IMR-90 (cell line): Measurements from ENCODE around the gene RBM28. TPM values are rescaled to one million over a fixed set of nuclear protein-coding genes. Genes with fewer than 3 reads are reported as not detected.

ENCODE experiments used
- ATAC-seq: fragments of 200-7000 bp; cut with Tn5 transposase; 2 replicates; pipeline ENCODE4 v1.9.1; 2020; ENCODE audit warnings: low read depth, mild to moderate bottlenecking, moderate library complexity
- BruUV-seq: library from RNA; stranded (reverse); fragments of 400-500 nt; replicated peaks from 2 replicates; lab custom pipeline; 2021; lab: Mats Ljungman, UMichigan
- CTCF ChIA-PET: fragments of 300-600 bp; formaldehyde crosslinking; extraction: SDS; loops from one replicate; lab custom pipeline; 2021; ENCODE audit warnings: antibody characterized with exemption; lab: Yijun Ruan, JAX
- POLR2A ChIA-PET: fragments of 300-600 bp; sonication (Branson Sonifier 250); formaldehyde crosslinking; loops from one replicate; lab custom pipeline; 2022; ENCODE audit warnings: antibody characterized with exemption; ENCODE audit not compliant: unreplicated experiment; lab: Charles Lee
- DNase-seq: peaks from one replicate; pipeline ENCODE4 v3.0.0; 2013
- H2AFZ ChIP-seq: replicated peaks from 2 replicates; pipeline ENCODE3; 2013; ENCODE audit warnings: low read length, mild to moderate bottlenecking; ENCODE audit not compliant: poor library complexity
- H2AK5ac ChIP-seq: 2 replicates; pipeline ENCODE4 v1.6.1; 2013; ENCODE audit warnings: low read depth, low read length, inconsistent platforms
- H2AK9ac ChIP-seq: replicated peaks from 2 replicates; pipeline ENCODE3; 2013; ENCODE audit warnings: mild to moderate bottlenecking, low read depth, low read length, moderate library complexity; ENCODE audit not compliant: poor library complexity
- H2BK120ac ChIP-seq: 2 replicates; pipeline ENCODE4 v1.6.1; 2013; ENCODE audit warnings: low read depth, low read length, inconsistent platforms
- H2BK15ac ChIP-seq: 3 replicates; pipeline ENCODE4 v1.6.1; 2013; ENCODE audit warnings: low read depth, low read length, inconsistent platforms
- H2BK20ac ChIP-seq: 2 replicates; pipeline ENCODE4 v1.6.1; 2013; ENCODE audit warnings: low read depth, mild to moderate bottlenecking, inconsistent platforms, low read length, moderate library complexity
- H2BK5ac ChIP-seq: 2 replicates; pipeline ENCODE4 v1.6.1; 2013; ENCODE audit warnings: mild to moderate bottlenecking, low read depth, low read length, inconsistent platforms; ENCODE audit not compliant: poor library complexity, severe bottlenecking
- H3K14ac ChIP-seq: replicated peaks from 2 replicates; pipeline ENCODE4 v1.6.1; 2013; ENCODE audit warnings: low read depth, low read length, inconsistent platforms
- H3K18ac ChIP-seq: 2 replicates; pipeline ENCODE4 v1.6.1; 2013; ENCODE audit warnings: low read depth, low read length, control low read depth
- H3K23ac ChIP-seq: 2 replicates; pipeline ENCODE4 v1.6.1; 2013; ENCODE audit warnings: low read depth, low read length, inconsistent platforms
- H3K27ac ChIP-seq: 2 replicates; pipeline ENCODE4 v1.5.1; 2013; ENCODE audit warnings: mild to moderate bottlenecking, control low read depth, low read length; ENCODE audit not compliant: insufficient read depth
- H3K27me3 ChIP-seq: 2 replicates; pipeline ENCODE4 v1.6.1; 2013; ENCODE audit warnings: low read length; ENCODE audit not compliant: control insufficient read depth, insufficient read depth
- H3K36me3 ChIP-seq: 2 replicates; pipeline ENCODE4 v1.6.1; 2013; ENCODE audit warnings: low read length, mixed read lengths; ENCODE audit not compliant: control insufficient read depth, insufficient read depth
- H3K4ac ChIP-seq: 2 replicates; pipeline ENCODE4 v1.6.1; 2013; ENCODE audit warnings: low read depth, low read length, inconsistent platforms
- H3K4me1 ChIP-seq: 2 replicates; pipeline ENCODE4 v1.6.1; 2013; ENCODE audit warnings: low read length, mixed read lengths; ENCODE audit not compliant: control insufficient read depth, insufficient read depth
- H3K4me2 ChIP-seq: 2 replicates; pipeline ENCODE4 v1.6.1; 2013; ENCODE audit warnings: low read depth, mild to moderate bottlenecking, control low read depth, low read length, moderate library complexity
- H3K4me3 ChIP-seq: 2 replicates; pipeline ENCODE4 v1.5.1; 2013; ENCODE audit warnings: low read depth, mild to moderate bottlenecking, control low read depth, low read length, moderate library complexity; ENCODE audit not compliant: insufficient read depth
- H3K56ac ChIP-seq: 2 replicates; pipeline ENCODE4 v1.6.1; 2013; ENCODE audit warnings: low read length, inconsistent platforms; ENCODE audit not compliant: insufficient read depth; ENCODE audit errors: extremely low read depth
- H3K79me1 ChIP-seq, 2 experiments: 2 replicates each; pipeline ENCODE4 v1.6.1; 2013; ENCODE audit warnings: low read length in 2 of 2, inconsistent platforms in 1 of 2, low read depth in 1 of 2
- H3K9ac ChIP-seq: 2 replicates; pipeline ENCODE4 v1.6.1; 2013; ENCODE audit warnings: low read depth, low read length, control low read depth
- H3K9me1 ChIP-seq: 2 replicates; pipeline ENCODE4 v1.6.1; 2013; ENCODE audit warnings: low read length, inconsistent platforms; ENCODE audit not compliant: insufficient read depth
- H3K9me3 ChIP-seq: 2 replicates; pipeline ENCODE4 v1.6.1; 2013; ENCODE audit warnings: low read length; ENCODE audit not compliant: control insufficient read depth, insufficient read depth
- H4K20me1 ChIP-seq: 2 replicates; pipeline ENCODE4 v1.6.1; 2013; ENCODE audit warnings: low read length, inconsistent platforms; ENCODE audit not compliant: insufficient read depth
- H4K5ac ChIP-seq: 2 replicates; pipeline ENCODE4 v1.6.1; 2013; ENCODE audit warnings: mild to moderate bottlenecking, low read depth, low read length, control low read depth
- H4K8ac ChIP-seq, 2 experiments: 2 replicates each; pipeline ENCODE4 v1.6.1; 2013; ENCODE audit warnings: low read depth in 2 of 2, low read length in 2 of 2, control low read depth in 1 of 2, inconsistent platforms in 1 of 2
- H4K91ac ChIP-seq: 2 replicates; pipeline ENCODE4 v1.6.1; 2013; ENCODE audit warnings: low read depth, low read length, inconsistent platforms; ENCODE audit not compliant: insufficient read depth
- CEBPB ChIP-seq: IDR thresholded peaks from 2 replicates; pipeline ENCODE4 v1.6.1; 2012; ENCODE audit warnings: low read depth, low read length, improper control_type of control experiment
- NFE2L2 ChIP-seq: fragments of 150-350 bp; IDR thresholded peaks from 2 replicates; pipeline ENCODE4 v1.6.1; 2016; ENCODE audit warnings: low read depth, mild to moderate bottlenecking, low read length
- SMC3 ChIP-seq: fragments of 150-350 bp; IDR thresholded peaks from 2 replicates; pipeline ENCODE4 v1.6.1; 2016; ENCODE audit warnings: low read depth, mild to moderate bottlenecking, antibody characterized with exemption, low read length, moderate library complexity
- WGBS, 2 experiments: methylation state at CpG; one replicate each; pipeline versions ENCODE4 v1.1.5 to v1.1.7; 2013; ENCODE audit warnings: missing lambda C conversion rate in 2 of 2; ENCODE audit not compliant: insufficient read length in 1 of 2; ENCODE audit errors: extremely low coverage in 2 of 2; 5-methylcytosine and 5-hydroxymethylcytosine counted together
- dilution Hi-C: fragments of 300-500 bp; cut with HindIII; formaldehyde crosslinking; loops from one replicate; pipeline ENCODE4 v1.14.3; 2018; ENCODE audit warnings: low sequenced_read_pairs; ENCODE audit not compliant: unreplicated experiment
- in situ Hi-C: fragments of 300-500 bp; cut with MboI; formaldehyde crosslinking; loops from 3 replicates; pipeline ENCODE4 v1.14.3; 2019; ENCODE audit warnings: low sequenced_read_pairs, inconsistent platforms, mixed read lengths
- intact Hi-C: fragments of 100-400 bp; cut with micrococcal nuclease; formaldehyde crosslinking; loops from 2 replicates; pipeline ENCODE4 v1.10.0; 2022
- polyA plus RNA-seq, 3 experiments: library from polyadenylated mRNA; depleted of rRNA; stranded (reverse); fragments of >200 nt; gene quantifications; 2 replicates each; pipeline ENCODE4 v1.2.3, GENCODE V29; 2012; ENCODE audit warnings: low replicate concordance in 1 of 3
- total RNA-seq: library from RNA; depleted of rRNA; stranded (reverse); fragments of >200 nt; gene quantifications from 2 replicates; pipeline ENCODE4 v1.2.3, GENCODE V29; 2012

RBM28 gene
- total and polyA plus RNA-seq, 2 of the 4 experiments (the other 2 are of a cell fraction) = 12.4 to 20.4 TPM

DNA sequence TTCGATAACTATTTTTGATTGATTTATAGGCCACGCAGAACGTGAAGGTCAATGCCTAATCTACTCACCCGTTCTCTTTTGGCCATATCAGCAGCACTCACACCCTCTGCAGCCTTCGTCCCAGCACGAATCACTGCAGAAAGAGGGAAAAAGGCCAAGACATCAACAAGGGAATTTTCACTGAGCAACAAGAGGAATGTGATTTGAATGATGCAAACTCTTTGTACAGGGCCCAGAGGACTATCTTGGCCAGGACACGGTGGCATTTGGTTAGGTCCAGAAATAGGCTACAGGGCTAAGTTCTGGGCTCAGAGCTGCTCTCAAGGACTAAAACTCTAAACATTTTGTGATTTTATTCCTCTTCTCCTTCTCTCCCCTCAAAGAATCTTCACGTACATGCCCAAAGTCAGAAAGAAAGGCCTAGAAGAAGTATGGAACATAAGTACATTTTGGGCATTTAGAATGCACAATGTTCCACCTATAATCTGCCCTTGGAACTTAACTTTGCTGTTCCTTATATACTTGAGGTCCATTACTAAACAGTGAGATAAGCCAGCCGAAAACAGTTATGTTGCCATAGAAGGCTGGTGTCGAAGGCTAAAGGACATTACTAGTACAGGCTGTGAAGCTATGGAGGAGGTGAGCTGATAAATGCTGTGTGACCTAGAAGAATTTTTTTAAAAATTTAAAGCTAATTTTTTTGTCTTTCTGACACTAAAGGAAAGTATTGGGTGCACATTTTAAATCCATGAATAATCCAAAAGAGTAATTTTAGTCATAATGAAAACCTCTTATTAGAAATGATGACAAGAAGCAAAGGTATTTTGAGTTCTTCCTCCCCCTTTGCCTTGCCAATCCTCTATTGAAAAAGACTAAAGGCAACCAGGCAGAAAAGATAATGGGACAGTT lies 20.0 kb downstream of the RBM28 start:
- no peak overlapping the region for H4K91ac ChIP-seq
- 0% methylated on average over 1 of the region's 10 CpGs; no CpG with 5 or more reads in 1 of the 2 experiments for WGBS, 2 experiments
- H3K9me3 ChIP-seq = no peaks in the 10 kb centered on the region
- H3K27ac ChIP-seq = no peak overlapping the region; the same call in 1 of the 2 replicates
- H3K56ac ChIP-seq = no peak overlapping the region
- no peaks in the 10 kb centered on the region for H3K27me3 ChIP-seq
- TF ChIP-seq CEBPB (peak; percentile 31; the same call in 1 of the 2 replicates), SMC3 (no peak), NFE2L2 (no peak)
- H3K23ac ChIP-seq = no peak overlapping the region
- no peak overlapping the region for H3K9ac ChIP-seq
- no peak overlapping the region for H3K4me2 ChIP-seq
- H2BK15ac ChIP-seq = no peak overlapping the region
- H3K4me3 ChIP-seq = no peak overlapping the region
- no peak overlapping the region for H3K4ac ChIP-seq
- CTCF ChIA-PET = no interaction called here
- intact Hi-C loops (loop anchor here (5.0 kb wide), 1 partner anchor 616 kb away; no protein-coding TSS in a partner anchor), in situ Hi-C loops (no loop called here), dilution Hi-C loops (no loop called here)
- H2BK20ac ChIP-seq = no peak overlapping the region
- H3K4me1 ChIP-seq = no peaks in the 10 kb centered on the region; the same call in 1 of the 2 replicates
- H2AK9ac ChIP-seq = no peak overlapping the region
- no peak overlapping the region for H3K18ac ChIP-seq
- H4K8ac ChIP-seq = 0 out of 4 replicates have a peak overlapping the region, but pooled peaks of 1 of the 2 experiments have one; percentile 8
- no peak overlapping the region for H3K14ac ChIP-seq
- H2BK120ac ChIP-seq = no peak overlapping the region
- no peak overlapping the region for H4K5ac ChIP-seq
- H4K20me1 ChIP-seq = no peaks in the 10 kb centered on the region
- no TSS peak for BruUV-seq
- POLR2A ChIA-PET = no interaction called here
- H3K79me1 ChIP-seq = no peaks in the 10 kb centered on the region
- H2AK5ac ChIP-seq = no peak overlapping the region
- H3K9me1 ChIP-seq = no peaks in the 10 kb centered on the region
- DNase-seq (peak; percentile 62), ATAC-seq (peak; percentile 61)
- peak overlapping the region; percentile 73 for H2BK5ac ChIP-seq
- H3K36me3 ChIP-seq = peaks cover 29% of the 10 kb centered on the region
- H2AFZ ChIP-seq = no peak overlapping the region
